A549 (cell line): ENCODE data around the gene P2RX6. TPM values are rescaled to one million over a fixed set of nuclear protein-coding genes. Genes with fewer than 3 reads are reported as not detected.

Experiments
- ATAC-seq, 2 experiments: fragments of 200-7000 bp in 1 of 2; fragments of >200 bp in 1 of 2; cut with Nextera tagmentation in 1 of 2; cut with Tn5 transposase in 1 of 2; 3 replicates each; pipeline versions ENCODE4 v1.8.0 to v1.9.1; 2018 to 2020; ENCODE audit warnings: mild to moderate bottlenecking in 1 of 2, moderate library complexity in 1 of 2
- CTCF ChIA-PET: fragments of 300-600 bp; sonication (Branson Sonifier 250); formaldehyde crosslinking; extraction: SDS; loops from one replicate; lab custom pipeline; 2021; ENCODE audit warnings: antibody characterized with exemption, inconsistent platforms; lab: Yijun Ruan, JAX
- POLR2A ChIA-PET: fragments of 350-600 bp; formaldehyde crosslinking; extraction: SDS; loops from one replicate; lab custom pipeline; 2021; ENCODE audit warnings: antibody characterized with exemption, inconsistent platforms; lab: Yijun Ruan, JAX
- DNase-seq, 2 experiments: peaks; one replicate each; pipeline versions ENCODE4 v3.0.0 to v3.0.0-alpha.2; 2011 to 2016; ENCODE audit warnings: low read depth in 1 of 2, low spot score in 1 of 2
- FAIRE-seq: peaks from 2 replicates; lab custom pipeline; 2011; peaks lifted over from hg19 to GRCh38; lab: Jason Lieb, UNC
- H3K27ac ChIP-seq, 2 experiments: fragments of >200 bp; sonication (Bioruptor Twin); formaldehyde crosslinking; 3 replicates each; pipeline ENCODE4 v1.5.1; 2016 to 2017
- H3K4me1 ChIP-seq: fragments of >200 bp; sonication (Bioruptor Twin); formaldehyde crosslinking; 3 replicates; pipeline ENCODE4 v1.6.1; 2016
- H3K4me2 ChIP-seq: fragments of >200 bp; sonication (Bioruptor Twin); formaldehyde crosslinking; 3 replicates; pipeline ENCODE4 v1.6.1; 2016
- H3K4me3 ChIP-seq: fragments of >200 bp; sonication (Bioruptor Twin); formaldehyde crosslinking; 3 replicates; pipeline ENCODE4 v1.5.1; 2016
- H3K9me3 ChIP-seq: fragments of >200 bp; sonication (Bioruptor Twin); formaldehyde crosslinking; 3 replicates; pipeline ENCODE4 v1.6.1; 2016
- CBX2 ChIP-seq: fragments of 200-600 bp; sonication (generic); IDR thresholded peaks from 2 replicates; pipeline ENCODE4 v1.6.1; 2016; ENCODE audit warnings: low read depth, mild to moderate bottlenecking, borderline replicate concordance
- CHD2 ChIP-seq: fragments of 150-350 bp; IDR thresholded peaks from 2 replicates; pipeline ENCODE4 v1.6.1; 2014; ENCODE audit warnings: low read length; ENCODE audit not compliant: partially characterized antibody
- ESRRA ChIP-seq: fragments of 150-350 bp; IDR thresholded peaks from 2 replicates; pipeline ENCODE4 v1.6.1; 2014; ENCODE audit warnings: mild to moderate bottlenecking, low read length, borderline replicate concordance
- FOSL2 ChIP-seq, 2 experiments: fragments of 450-650 bp in 1 of 2; fragments of >200 bp in 1 of 2; sonication (Bioruptor Twin) in 1 of 2; formaldehyde crosslinking; IDR thresholded peaks; 2 replicates each; pipeline versions ENCODE4 v1.5.0 to v1.6.1; 2016 to 2020; ENCODE audit warnings: mild to moderate bottlenecking in 1 of 2, moderate library complexity in 1 of 2
- HDAC2 ChIP-seq: fragments of 200-600 bp; sonication (generic); IDR thresholded peaks from 2 replicates; pipeline ENCODE4 v1.6.1; 2016
- HEYL ChIP-seq: fragments of 250-450 bp; sonication (Bioruptor Pico); IDR thresholded peaks from 2 replicates; pipeline ENCODE4 v1.8.0; 2021; ENCODE audit warnings: mild to moderate bottlenecking, moderate library complexity
- KDM1A ChIP-seq: fragments of 200-600 bp; sonication (generic); IDR thresholded peaks from 2 replicates; pipeline ENCODE4 v1.6.1; 2016; ENCODE audit warnings: low read depth, mild to moderate bottlenecking
- KDM5A ChIP-seq: fragments of 200-600 bp; sonication (generic); IDR thresholded peaks from 2 replicates; pipeline ENCODE4 v1.6.1; 2016; ENCODE audit warnings: antibody characterized with exemption, mild to moderate bottlenecking
- MAFK ChIP-seq: fragments of 450-650 bp; IDR thresholded peaks from 2 replicates; pipeline ENCODE4 v1.6.1; 2014; ENCODE audit not compliant: partially characterized antibody
- MAZ ChIP-seq: fragments of 150-350 bp; IDR thresholded peaks from 2 replicates; pipeline ENCODE4 v1.6.1; 2014; ENCODE audit warnings: antibody characterized with exemption, low read depth, low read length, borderline replicate concordance
- NR3C1 ChIP-seq: fragments of >200 bp; sonication (Bioruptor Twin); formaldehyde crosslinking; IDR thresholded peaks from 3 replicates; pipeline ENCODE4 v1.6.1; 2017
- PHF8 ChIP-seq: fragments of 200-600 bp; sonication (generic); IDR thresholded peaks from 2 replicates; pipeline ENCODE4 v1.6.1; 2016; ENCODE audit warnings: low read depth, mild to moderate bottlenecking, antibody characterized with exemption, moderate library complexity, borderline replicate concordance
- POLR2AphosphoS2 ChIP-seq: conservative IDR thresholded peaks from 2 replicates; pipeline ENCODE4 v1.6.1; 2012; ENCODE audit warnings: low read length, improper control_type of control experiment, inconsistent platforms
- RAD21 ChIP-seq, 2 experiments: fragments of >200 bp in 1 of 2; sonication (Bioruptor Twin) in 1 of 2; formaldehyde crosslinking in 1 of 2; IDR thresholded peaks in 1 of 2; conservative IDR thresholded peaks in 1 of 2; 2 replicates in 1 of 2; 3 replicates in 1 of 2; pipeline ENCODE4 v1.6.1; 2012 to 2018; ENCODE audit warnings: inconsistent platforms in 1 of 2
- TFCP2L1 ChIP-seq: fragments of 250-450 bp; sonication (Bioruptor Pico); IDR thresholded peaks from 2 replicates; pipeline ENCODE4 v1.5.0; 2021; ENCODE audit warnings: mild to moderate bottlenecking
- ZNF302 ChIP-seq: fragments of 250-450 bp; sonication (Bioruptor Pico); IDR thresholded peaks from 2 replicates; pipeline ENCODE4 v1.9.0; 2021; ENCODE audit warnings: inconsistent platforms, mild to moderate bottlenecking, moderate library complexity
- WGBS: methylation state at CpG from one replicate; pipeline ENCODE4 v1.1.6; 2017; ENCODE audit errors: missing lambda C conversion rate; 5-methylcytosine and 5-hydroxymethylcytosine counted together
- polyA plus RNA-seq, 4 experiments: library from polyadenylated mRNA; depleted of rRNA in 3 of 4; stranded (reverse); fragments of >200 nt; fragmentation: RNase III in 1 of 4; extraction: RNeasy Plus Mini Kit Qiagen cat#74134 plus additional on column Dnase treatment in 1 of 4; gene quantifications; 2 replicates in 3 of 4; 3 replicates in 1 of 4; pipeline ENCODE4 v1.2.3, GENCODE V29; 2011 to 2017
- TF ChIP-seq, protein P1 (sequence below): IDR thresholded peaks from 2 replicates; pipeline ENCODE4 v1.6.1; 2012
- TF ChIP-seq, protein P2 (sequence below): fragments of 250-450 bp; sonication (Bioruptor Pico); IDR thresholded peaks from 2 replicates; pipeline ENCODE4 v1.5.0; 2020; ENCODE audit warnings: low read depth, mild to moderate bottlenecking, moderate library complexity
- TF ChIP-seq, protein P3 (sequence below): fragments of 450-650 bp; IDR thresholded peaks from 2 replicates; pipeline ENCODE4 v1.6.1; 2014; ENCODE audit warnings: antibody characterized with exemption

The P2RX6 gene
- polyA plus RNA-seq, 2 of the 4 experiments (the other 2 are of a cell fraction): 0.67 to 0.92 TPM

DNA sequence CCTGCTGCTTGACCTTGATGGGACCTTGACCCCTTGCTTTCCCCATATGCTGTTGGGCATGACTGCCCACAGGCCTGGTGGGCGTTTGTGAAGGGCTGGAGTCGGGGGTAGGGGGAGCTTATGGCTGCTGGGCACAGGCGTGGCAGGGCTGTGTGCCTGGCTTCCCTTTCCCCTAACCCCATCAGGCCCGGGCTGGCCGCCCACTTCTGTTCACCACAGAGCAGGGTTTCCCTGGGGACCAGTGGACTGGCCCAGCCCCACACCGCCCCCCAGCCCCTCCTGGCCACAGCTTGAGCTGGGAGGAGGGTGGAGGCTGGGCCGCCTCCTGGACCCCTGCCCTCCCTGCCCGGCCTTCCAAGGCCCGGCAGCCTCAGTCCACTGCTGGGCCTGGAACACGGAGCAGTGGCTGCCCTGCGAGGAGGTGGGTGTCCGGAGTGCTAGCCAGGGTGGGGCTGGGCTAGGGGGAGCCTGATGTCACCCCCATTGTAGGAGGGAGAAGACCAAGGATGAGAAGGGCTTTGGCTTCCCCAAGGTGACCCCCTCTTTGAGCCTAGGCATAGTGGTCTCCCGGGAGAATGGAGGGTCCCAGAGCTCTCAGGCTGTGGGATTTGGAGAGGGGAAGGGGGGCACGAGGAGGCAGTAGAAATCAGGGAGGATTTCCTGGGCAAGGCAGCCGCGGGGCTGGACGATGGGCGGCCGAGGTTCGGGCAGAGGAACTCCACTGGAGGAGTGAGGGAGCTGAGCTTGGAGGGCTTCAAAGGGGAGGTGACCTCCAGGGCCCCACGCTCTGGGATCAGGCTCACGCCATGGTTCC is 47.9 kb upstream of the P2RX6 start, which contains the start of gene AIFM3:
Gene AIFM3, plus strand, starts transcription at position 373 of the 814 bp plus-strand sequence. CDS start 690 bp downstream, outside the sequence.
- CTCF ChIA-PET: interaction anchor here (0.5 to 1.8 kb wide), 4 partner anchors 8 to 48 kb away, joined by 3 to 6 read pairs (median 3); partner anchors contain the start of gene LZTR1
- no peak for TF ChIP-seq KDM5A
- no peak for TF ChIP-seq ESRRA
- TF ChIP-seq, protein P1, sequence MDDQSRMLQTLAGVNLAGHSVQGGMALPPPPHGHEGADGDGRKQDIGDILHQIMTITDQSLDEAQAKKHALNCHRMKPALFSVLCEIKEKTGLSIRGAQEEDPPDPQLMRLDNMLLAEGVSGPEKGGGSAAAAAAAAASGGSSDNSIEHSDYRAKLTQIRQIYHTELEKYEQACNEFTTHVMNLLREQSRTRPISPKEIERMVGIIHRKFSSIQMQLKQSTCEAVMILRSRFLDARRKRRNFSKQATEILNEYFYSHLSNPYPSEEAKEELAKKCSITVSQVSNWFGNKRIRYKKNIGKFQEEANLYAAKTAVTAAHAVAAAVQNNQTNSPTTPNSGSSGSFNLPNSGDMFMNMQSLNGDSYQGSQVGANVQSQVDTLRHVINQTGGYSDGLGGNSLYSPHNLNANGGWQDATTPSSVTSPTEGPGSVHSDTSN: no peak
- TF ChIP-seq HEYL (CRISPR knock-in tag): no peak
- no peak for TF ChIP-seq ZNF302 (CRISPR knock-in tag)
- TF ChIP-seq, protein P2, sequence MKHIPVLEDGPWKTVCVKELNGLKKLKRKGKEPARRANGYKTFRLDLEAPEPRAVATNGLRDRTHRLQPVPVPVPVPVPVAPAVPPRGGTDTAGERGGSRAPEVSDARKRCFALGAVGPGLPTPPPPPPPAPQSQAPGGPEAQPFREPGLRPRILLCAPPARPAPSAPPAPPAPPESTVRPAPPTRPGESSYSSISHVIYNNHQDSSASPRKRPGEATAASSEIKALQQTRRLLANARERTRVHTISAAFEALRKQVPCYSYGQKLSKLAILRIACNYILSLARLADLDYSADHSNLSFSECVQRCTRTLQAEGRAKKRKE (CRISPR knock-in tag): no peak
- no peak for TF ChIP-seq HDAC2
- TF ChIP-seq NR3C1: no peak
- no peak for TF ChIP-seq FOSL2 (IDR thresholded peaks at IDR 0.05)
- no peak for TF ChIP-seq FOSL2 (CRISPR knock-in tag; IDR thresholded peaks at IDR 0.05)
- no peak for TF ChIP-seq CBX2
- no peak for TF ChIP-seq MAZ
- no peak for TF ChIP-seq KDM1A
- TF ChIP-seq CHD2: no peak
- no peak for TF ChIP-seq RAD21 (conservative IDR thresholded peaks at IDR 0.05 in 1 of 2, IDR thresholded peaks at IDR 0.05 in 1 of 2)
- no peak for TF ChIP-seq MAFK
- TF ChIP-seq, protein P3, sequence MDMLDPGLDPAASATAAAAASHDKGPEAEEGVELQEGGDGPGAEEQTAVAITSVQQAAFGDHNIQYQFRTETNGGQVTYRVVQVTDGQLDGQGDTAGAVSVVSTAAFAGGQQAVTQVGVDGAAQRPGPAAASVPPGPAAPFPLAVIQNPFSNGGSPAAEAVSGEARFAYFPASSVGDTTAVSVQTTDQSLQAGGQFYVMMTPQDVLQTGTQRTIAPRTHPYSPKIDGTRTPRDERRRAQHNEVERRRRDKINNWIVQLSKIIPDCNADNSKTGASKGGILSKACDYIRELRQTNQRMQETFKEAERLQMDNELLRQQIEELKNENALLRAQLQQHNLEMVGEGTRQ: no peak
- no peak for TF ChIP-seq PHF8
- FAIRE-seq (no peak), DNase-seq (no peak), ATAC-seq (no peak)
- Histone ChIP-seq H3K4me2 (no peak within 1 kb of the TSS), H3K27ac (no peak within 1 kb of the TSS), H3K4me3 (no peak within 1 kb of the TSS), H3K9me3 (no peaks in the 10 kb centered on the region), H3K4me1 (no peaks in the 10 kb centered on the region)
- 72% methylated on average over 11 of the region's 22 CpGs for WGBS
- POLR2A ChIA-PET: no interaction called here

DNA sequence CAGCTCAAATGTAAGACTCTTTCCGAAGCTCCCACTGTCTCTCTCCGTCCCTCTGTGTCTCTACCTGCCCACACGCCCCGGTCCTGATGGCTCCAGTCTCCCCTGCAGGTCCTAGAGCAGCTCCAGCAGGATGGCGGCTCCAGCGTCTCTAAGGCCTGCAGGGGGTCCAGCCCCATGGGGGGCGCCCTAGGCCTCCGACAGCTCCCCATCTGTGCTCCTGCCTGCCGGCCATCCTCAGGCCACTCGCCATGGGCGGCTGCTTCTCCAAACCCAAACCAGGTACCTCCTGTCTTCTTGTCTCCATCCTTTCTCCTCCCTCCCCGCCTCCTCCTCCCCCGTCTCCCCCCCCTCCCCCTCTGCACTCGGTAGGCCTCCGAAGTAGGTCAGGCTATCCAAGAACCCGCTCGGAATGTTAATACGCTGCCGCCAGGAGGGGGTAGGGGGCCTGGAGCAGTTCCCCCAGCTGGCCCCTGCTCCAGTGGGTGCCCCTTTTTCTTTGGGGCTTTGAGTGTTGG is 47.2 kb upstream of the P2RX6 start:
- DNase-seq: no peak
- ChIA-PET POLR2A (interaction anchor here (1.3 kb wide), 1 partner anchor 14 kb away, joined by 4 read pairs; the partner anchor contains the start of gene LZTR1), CTCF (interaction anchor here (0.5 to 1.8 kb wide), 3 partner anchors 9 to 48 kb away, joined by 3 to 6 read pairs (median 3); partner anchors contain the start of gene LZTR1)
- 83% methylated on average over 8 of the region's 19 CpGs for WGBS
- no peak for ATAC-seq
- Histone ChIP-seq H3K4me3 (no peak overlapping the region), H3K9me3 (no peaks in the 10 kb centered on the region), H3K4me2 (no peak overlapping the region), H3K4me1 (no peaks in the 10 kb centered on the region), H3K27ac (no peak overlapping the region)
- TF ChIP-seq TFCP2L1 (CRISPR knock-in tag) (no peak), HDAC2 (no peak), POLR2AphosphoS2 (no peak), FOSL2 (IDR thresholded peaks at IDR 0.05) (no peak), FOSL2 (CRISPR knock-in tag; IDR thresholded peaks at IDR 0.05) (no peak)
- no peak for FAIRE-seq
